Hepatocyte (in vitro differentiated cells): ENCODE data around the gene CCDC85C. TPM values are rescaled to one million over a fixed set of nuclear protein-coding genes. Genes with fewer than 3 reads are reported as not detected.
A peak's percentile ranks its signal among the peaks of the same experiment; 100 is the strongest.

Source experiments
- DNase-seq: peaks from one replicate; pipeline ENCODE4 v3.0.0-alpha.2; 2016; ENCODE audit warnings: low spot score
- H2AFZ ChIP-seq: fragments of 200-600 bp; sonication (generic); 2 replicates; pipeline ENCODE4 v1.6.0; 2016; ENCODE audit warnings: antibody characterized with exemption, mild to moderate bottlenecking
- H3K27ac ChIP-seq: fragments of 200-600 bp; sonication (generic); 2 replicates; pipeline ENCODE4 v1.5.1; 2016; ENCODE audit warnings: mild to moderate bottlenecking
- H3K27me3 ChIP-seq: fragments of 200-600 bp; sonication (generic); 2 replicates; pipeline ENCODE4 v1.6.1; 2016
- H3K36me3 ChIP-seq: fragments of 200-600 bp; sonication (generic); replicated peaks from 2 replicates; pipeline ENCODE4 v1.5.1; 2016; ENCODE audit warnings: low read depth; ENCODE audit not compliant: insufficient read depth
- H3K4me1 ChIP-seq: fragments of 200-600 bp; sonication (generic); 2 replicates; pipeline ENCODE4 v1.5.1; 2016; ENCODE audit warnings: mild to moderate bottlenecking, moderate library complexity; ENCODE audit not compliant: insufficient read depth
- H3K4me2 ChIP-seq: fragments of 200-600 bp; sonication (generic); 2 replicates; pipeline ENCODE4 v1.6.0; 2016
- H3K4me3 ChIP-seq: fragments of 200-600 bp; sonication (generic); 2 replicates; pipeline ENCODE4 v1.5.1; 2016; ENCODE audit warnings: mild to moderate bottlenecking
- H3K79me2 ChIP-seq: fragments of 200-600 bp; sonication (generic); 2 replicates; pipeline ENCODE4 v1.6.0; 2017; ENCODE audit warnings: mild to moderate bottlenecking
- H3K9me2 ChIP-seq: fragments of 200-600 bp; sonication (generic); replicated peaks from 2 replicates; pipeline ENCODE4 v1.6.0; 2017; ENCODE audit warnings: mild to moderate bottlenecking; ENCODE audit not compliant: insufficient read depth
- H3K9me3 ChIP-seq: fragments of 200-600 bp; sonication (generic); 2 replicates; pipeline ENCODE4 v1.5.1; 2016; ENCODE audit warnings: low read depth, mild to moderate bottlenecking
- H4K20me1 ChIP-seq: fragments of 200-600 bp; sonication (generic); 2 replicates; pipeline ENCODE4 v1.6.0; 2016; ENCODE audit warnings: mild to moderate bottlenecking; ENCODE audit not compliant: insufficient read depth, poor library complexity, severe bottlenecking
- EZH2 ChIP-seq: fragments of 200-600 bp; sonication (generic); IDR thresholded peaks from 2 replicates; pipeline ENCODE4 v1.6.1; 2016; ENCODE audit warnings: antibody characterized with exemption, mild to moderate bottlenecking, borderline replicate concordance
- EZH2phosphoT487 ChIP-seq: fragments of 200-600 bp; sonication (generic); IDR thresholded peaks from one replicate; pipeline ENCODE4 v1.6.1; 2018; ENCODE audit warnings: antibody characterized with exemption, mild to moderate bottlenecking, low read depth, moderate library complexity; ENCODE audit not compliant: unreplicated experiment, severe bottlenecking
- WGBS: methylation state at CpG from one replicate; pipeline ENCODE4 v1.1.6; 2016; ENCODE audit warnings: low lambda C conversion rate; ENCODE audit errors: missing lambda C conversion rate; 5-methylcytosine and 5-hydroxymethylcytosine counted together
- polyA plus RNA-seq: library from polyadenylated mRNA; unstranded; fragments of >200 nt; fragmentation: Nextera tagmentation; extraction: Ambion mirVana; gene quantifications from 2 replicates; pipeline ENCODE4 v1.2.1, GENCODE V29; 2016
- total RNA-seq: library from RNA; depleted of rRNA; stranded (reverse); fragments of >200 nt; gene quantifications from 2 replicates; pipeline ENCODE4 v1.2.3, GENCODE V29; 2014
- TF ChIP-seq, protein P1 (sequence below): fragments of 200-600 bp; sonication (generic); IDR thresholded peaks from 2 replicates; pipeline ENCODE4 v1.5.1; 2016; ENCODE audit warnings: antibody characterized with exemption, mild to moderate bottlenecking; ENCODE audit not compliant: poor library complexity

CCDC85C gene
- total and polyA plus RNA-seq, 2 experiments from 2014 or later = 37.8 to 47.2 TPM

DNA sequence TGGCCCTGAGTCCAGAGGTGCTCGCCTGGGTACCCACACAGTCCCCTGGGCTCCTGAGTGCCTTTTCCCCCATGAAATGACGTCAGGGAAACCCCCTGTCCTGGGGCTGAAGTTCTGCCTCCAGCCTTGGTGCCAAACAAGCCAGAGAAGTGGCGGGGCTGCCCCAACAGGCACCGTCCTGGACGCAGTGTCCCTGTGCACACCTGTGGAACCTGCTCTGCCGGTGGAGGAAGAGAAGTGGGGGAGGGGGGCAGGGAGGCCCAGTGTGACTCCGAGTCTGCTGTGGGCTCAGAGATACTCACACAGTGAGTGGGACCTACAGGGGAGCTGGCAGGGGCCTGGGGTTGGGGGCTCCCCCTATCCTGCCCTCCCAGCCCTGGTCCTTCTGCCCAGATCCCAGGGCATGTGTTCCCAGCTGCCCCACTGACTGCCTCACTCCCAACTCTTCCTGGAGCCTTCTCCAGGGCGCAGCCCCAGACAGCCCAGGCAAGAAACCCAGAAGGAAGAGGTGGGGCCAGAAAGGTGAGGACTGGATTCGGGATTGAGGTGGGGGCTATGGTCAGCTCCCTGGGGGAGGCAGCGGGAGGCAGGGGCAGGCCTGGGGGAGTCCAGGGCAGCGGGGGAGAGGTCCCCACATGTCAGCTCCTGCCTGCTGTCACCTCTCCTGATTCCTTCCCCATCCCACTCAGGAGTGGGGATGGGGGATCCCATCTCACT lies 24.7 kb downstream of the CCDC85C start:
- Histone ChIP-seq H2AFZ (no peak overlapping the region), H3K79me2 (peaks cover 89% of the 10 kb centered on the region), H3K4me1 (peaks cover 58% of the 10 kb centered on the region), H3K4me3 (no peak overlapping the region), H3K4me2 (peak overlapping the region; percentile 65), H3K27ac (peak overlapping the region; percentile 93), H3K27me3 (no peaks in the 10 kb centered on the region), H3K36me3 (no peaks in the 10 kb centered on the region), H3K9me3 (no peaks in the 10 kb centered on the region), H4K20me1 (peaks cover 23% of the 10 kb centered on the region), H3K9me2 (no peaks in the 10 kb centered on the region)
- TF ChIP-seq, protein P1, sequence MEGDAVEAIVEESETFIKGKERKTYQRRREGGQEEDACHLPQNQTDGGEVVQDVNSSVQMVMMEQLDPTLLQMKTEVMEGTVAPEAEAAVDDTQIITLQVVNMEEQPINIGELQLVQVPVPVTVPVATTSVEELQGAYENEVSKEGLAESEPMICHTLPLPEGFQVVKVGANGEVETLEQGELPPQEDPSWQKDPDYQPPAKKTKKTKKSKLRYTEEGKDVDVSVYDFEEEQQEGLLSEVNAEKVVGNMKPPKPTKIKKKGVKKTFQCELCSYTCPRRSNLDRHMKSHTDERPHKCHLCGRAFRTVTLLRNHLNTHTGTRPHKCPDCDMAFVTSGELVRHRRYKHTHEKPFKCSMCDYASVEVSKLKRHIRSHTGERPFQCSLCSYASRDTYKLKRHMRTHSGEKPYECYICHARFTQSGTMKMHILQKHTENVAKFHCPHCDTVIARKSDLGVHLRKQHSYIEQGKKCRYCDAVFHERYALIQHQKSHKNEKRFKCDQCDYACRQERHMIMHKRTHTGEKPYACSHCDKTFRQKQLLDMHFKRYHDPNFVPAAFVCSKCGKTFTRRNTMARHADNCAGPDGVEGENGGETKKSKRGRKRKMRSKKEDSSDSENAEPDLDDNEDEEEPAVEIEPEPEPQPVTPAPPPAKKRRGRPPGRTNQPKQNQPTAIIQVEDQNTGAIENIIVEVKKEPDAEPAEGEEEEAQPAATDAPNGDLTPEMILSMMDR = no peak
- TF ChIP-seq EZH2 (no peak), EZH2phosphoT487 (no peak)
- DNase-seq = peak; percentile 78
- 57% methylated on average over 10 of the region's 11 CpGs for WGBS

DNA sequence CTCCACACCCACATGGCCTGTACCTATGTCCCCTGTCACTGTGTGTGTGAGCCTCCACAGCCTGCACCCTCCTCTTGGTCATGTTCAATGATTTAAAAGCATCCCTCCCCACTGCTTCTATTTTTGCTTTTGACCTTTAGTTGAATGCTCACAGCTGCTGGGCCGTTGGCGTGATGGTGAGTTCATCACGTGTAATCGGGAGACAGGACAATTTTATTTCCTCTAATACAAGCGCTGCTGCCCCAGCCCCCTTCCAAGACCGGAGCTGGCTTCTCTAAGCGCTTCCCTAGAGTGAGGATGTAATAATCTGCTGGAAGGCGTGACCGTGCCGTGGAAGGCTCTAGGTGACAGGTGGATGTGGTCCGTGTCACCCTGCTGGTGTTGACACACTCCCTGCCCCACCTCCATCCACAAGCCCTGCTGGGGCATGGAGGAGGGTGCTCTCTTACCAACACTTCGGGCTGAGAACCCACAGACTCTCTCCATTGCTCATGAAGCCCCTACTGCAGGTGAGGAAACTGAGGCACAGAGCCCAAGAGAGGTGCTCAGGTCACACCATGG lies 25.4 kb downstream of the CCDC85C start:
- no peak for DNase-seq
- peaks cover 86% of the 10 kb centered on the region for H3K79me2 ChIP-seq

DNA sequence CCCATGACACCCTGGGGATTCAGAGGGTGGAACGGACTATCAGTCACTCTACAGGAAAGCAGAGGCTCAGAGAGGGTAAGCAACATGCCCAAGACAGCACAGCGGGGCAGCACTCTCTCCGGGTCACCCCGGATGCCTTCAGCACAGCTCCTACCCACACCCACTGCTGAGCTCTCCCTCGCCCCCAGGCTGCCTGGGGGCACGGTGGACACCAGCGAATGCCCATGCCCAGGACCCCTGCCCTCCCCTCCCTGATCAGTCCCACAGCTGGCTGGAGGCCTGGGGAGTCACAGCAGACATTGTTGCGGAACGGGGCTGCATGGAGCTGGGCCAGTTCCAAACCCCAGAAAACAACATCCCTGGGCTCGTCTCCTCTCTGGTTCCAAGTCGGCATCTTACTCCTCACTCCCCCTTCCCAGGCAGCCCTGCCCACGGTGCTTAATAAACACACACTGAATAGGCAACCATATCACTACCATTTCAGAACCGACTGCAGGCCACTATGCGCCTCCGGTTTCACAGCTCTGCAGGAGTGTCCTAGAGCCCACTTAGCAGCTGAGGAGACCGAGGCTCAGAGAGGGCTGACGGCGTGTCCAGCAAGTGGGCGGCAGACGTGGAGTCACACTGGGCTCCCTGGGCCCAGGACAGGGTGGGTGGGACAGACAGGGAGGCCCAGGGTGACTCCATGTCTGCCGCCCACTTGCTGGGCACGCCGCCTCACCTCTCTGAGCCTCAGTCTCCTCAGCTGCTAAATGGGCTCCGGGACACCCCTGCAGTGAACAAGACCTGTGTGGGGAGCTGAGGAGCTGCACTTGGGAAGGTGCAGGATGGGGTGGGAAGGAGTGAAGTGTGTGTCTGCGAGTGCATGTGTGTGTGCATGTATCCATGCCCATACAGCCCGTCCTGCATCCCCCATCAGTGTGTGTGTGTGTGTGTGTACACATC lies 27.0 kb downstream of the CCDC85C start:
- Histone ChIP-seq H3K36me3 (no peaks in the 10 kb centered on the region), H3K4me3 (no peak overlapping the region), H3K27me3 (no peaks in the 10 kb centered on the region), H3K9me2 (no peaks in the 10 kb centered on the region), H3K4me1 (peaks cover 80% of the 10 kb centered on the region), H3K27ac (peak overlapping the region; percentile 86), H4K20me1 (peaks cover 18% of the 10 kb centered on the region), H2AFZ (no peak overlapping the region), H3K79me2 (peaks cover 84% of the 10 kb centered on the region), H3K9me3 (no peaks in the 10 kb centered on the region), H3K4me2 (no peak overlapping the region)
- 86% methylated on average over 26 of the region's 26 CpGs for whole genome bisulfite sequencing
- DNase-seq = no peak
- TF ChIP-seq, protein P1 = no peak
- no peak for TF ChIP-seq EZH2phosphoT487
- TF ChIP-seq EZH2 = no peak

More for the DNA sequence above, 25.4 kb downstream of the CCDC85C start:
- H3K27ac ChIP-seq = peak overlapping the region; percentile 93
- TF ChIP-seq, protein P1 = no peak
- TF ChIP-seq EZH2phosphoT487 = no peak
- TF ChIP-seq EZH2 = no peak
- no peaks in the 10 kb centered on the region for H3K27me3 ChIP-seq
- 67% methylated on average over 12 of the region's 12 CpGs for WGBS
- H4K20me1 ChIP-seq = peaks cover 18% of the 10 kb centered on the region
- peak overlapping the region; percentile 65 for H3K4me2 ChIP-seq
- H3K36me3 ChIP-seq = no peaks in the 10 kb centered on the region
- no peak overlapping the region for H2AFZ ChIP-seq
- H3K9me3 ChIP-seq = no peaks in the 10 kb centered on the region
- no peaks in the 10 kb centered on the region for H3K9me2 ChIP-seq
- peaks cover 64% of the 10 kb centered on the region for H3K4me1 ChIP-seq
- H3K4me3 ChIP-seq = no peak overlapping the region
